GM10248 (cell line): ENCODE results near the gene LLGL2.
"Not testable (repeated sequence)": the region's sequence is repeated elsewhere in the genome, so short reads cannot be mapped to it uniquely, and the experiment has no call there.

ENCODE experiments used
- CTCF ChIA-PET: fragments of 300-600 bp; sonication (Branson Sonifier 250); formaldehyde crosslinking; extraction: SDS; loops from one replicate; lab custom pipeline; 2021; ENCODE audit warnings: antibody characterized with exemption; lab: Yijun Ruan, JAX
- POLR2A ChIA-PET: fragments of 350-650 bp; sonication (Branson Sonifier 250); formaldehyde crosslinking; extraction: SDS; loops from one replicate; lab custom pipeline; 2020; ENCODE audit warnings: antibody characterized with exemption; lab: Yijun Ruan, JAX
- DNase-seq: peaks from one replicate; pipeline ENCODE4 v3.0.0; 2012; ENCODE audit errors: extremely low spot score
- CTCF ChIP-seq: IDR thresholded peaks from 2 replicates; pipeline ENCODE4 v1.5.1; 2012; ENCODE audit warnings: mild to moderate bottlenecking, low read depth; ENCODE audit errors: extremely low read depth, missing control alignments, control extremely low read depth

Gene LLGL2

GRCh38 chr17:75590849-75591721, 65.6 kb downstream of the LLGL2 start:
- ChIA-PET POLR2A (no interaction called here), CTCF (interaction anchor here (0.7 to 5.5 kb wide), 8 partner anchors 10 to 165 kb away, joined by 3 to 61 read pairs (median 10); partner anchors contain the start of gene SMIM5)
- DNase-seq: no peak
- TF ChIP-seq CTCF: no peak

DNA sequence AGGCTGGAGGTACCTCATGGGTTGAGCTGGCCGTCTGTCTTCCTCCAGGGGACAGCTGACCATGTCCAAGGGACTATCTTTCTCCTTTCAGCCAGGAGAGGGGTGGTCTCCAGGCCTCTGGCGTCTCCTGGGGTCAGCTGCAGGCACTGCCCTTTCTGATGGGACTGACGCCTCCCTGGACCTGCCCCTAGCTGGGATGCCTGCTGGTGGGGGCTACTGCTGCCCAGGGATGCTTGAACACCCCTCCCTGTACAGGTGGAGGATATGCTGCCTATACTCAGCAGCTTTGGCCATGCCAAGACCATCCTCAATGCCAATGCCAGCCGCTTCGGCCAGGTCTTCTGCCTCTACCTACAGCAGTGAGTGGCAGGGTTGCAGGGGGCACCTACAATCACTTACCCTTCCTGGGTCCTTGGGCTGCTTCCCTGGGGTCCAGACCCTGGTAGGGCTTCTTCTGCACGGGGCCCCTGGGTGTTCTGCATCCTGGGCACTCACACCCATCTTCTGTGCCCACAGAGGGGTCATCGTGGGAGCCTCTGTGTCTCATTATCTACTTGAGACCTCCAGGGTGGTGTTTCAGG, 66.3 kb downstream of the LLGL2 start:
- POLR2A ChIA-PET: no interaction called here
- no peak for DNase-seq
- CTCF ChIA-PET: interaction anchor here (0.7 to 5.5 kb wide), 6 partner anchors 9 to 162 kb away, joined by 3 to 61 read pairs (median 15); partner anchors contain the start of gene SMIM5
- no peak for TF ChIP-seq CTCF

GRCh38 chr17:75592348-75593020, 67.0 kb downstream of the LLGL2 start:
- DNase-seq: no peak
- POLR2A ChIA-PET: no interaction called here
- no peak for TF ChIP-seq CTCF
- CTCF ChIA-PET: interaction anchor here (1.0 to 5.5 kb wide), 6 partner anchors 8 to 161 kb away, joined by 3 to 61 read pairs (median 10); partner anchors contain the start of gene SMIM5

DNA sequence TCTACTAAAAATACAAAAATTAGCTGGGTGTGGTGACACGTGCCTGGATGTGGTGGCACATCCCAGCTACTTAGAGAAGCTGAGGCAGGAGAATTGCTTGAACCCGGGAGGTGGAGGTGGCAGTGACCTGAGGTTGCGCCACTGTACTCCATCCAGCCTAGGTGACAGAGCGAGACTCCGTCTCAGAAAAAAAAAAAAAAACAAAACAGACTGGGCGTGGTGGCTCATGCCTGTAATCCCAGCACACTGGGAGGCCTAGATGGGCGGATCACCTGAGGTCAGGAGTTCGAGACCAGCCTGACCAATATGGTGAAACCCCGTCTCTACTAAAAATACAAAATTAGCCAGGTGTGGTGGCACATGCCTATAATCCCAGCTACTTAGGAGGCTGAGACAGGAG, 67.9 kb downstream of the LLGL2 start:
- POLR2A ChIA-PET, DNase-seq: not testable (repeated sequence)
- CTCF ChIA-PET: interaction anchor here (1.0 to 5.5 kb wide), 3 partner anchors 7 to 154 kb away, joined by 3 to 61 read pairs (median 4); partner anchors contain the start of gene SMIM5

DNA sequence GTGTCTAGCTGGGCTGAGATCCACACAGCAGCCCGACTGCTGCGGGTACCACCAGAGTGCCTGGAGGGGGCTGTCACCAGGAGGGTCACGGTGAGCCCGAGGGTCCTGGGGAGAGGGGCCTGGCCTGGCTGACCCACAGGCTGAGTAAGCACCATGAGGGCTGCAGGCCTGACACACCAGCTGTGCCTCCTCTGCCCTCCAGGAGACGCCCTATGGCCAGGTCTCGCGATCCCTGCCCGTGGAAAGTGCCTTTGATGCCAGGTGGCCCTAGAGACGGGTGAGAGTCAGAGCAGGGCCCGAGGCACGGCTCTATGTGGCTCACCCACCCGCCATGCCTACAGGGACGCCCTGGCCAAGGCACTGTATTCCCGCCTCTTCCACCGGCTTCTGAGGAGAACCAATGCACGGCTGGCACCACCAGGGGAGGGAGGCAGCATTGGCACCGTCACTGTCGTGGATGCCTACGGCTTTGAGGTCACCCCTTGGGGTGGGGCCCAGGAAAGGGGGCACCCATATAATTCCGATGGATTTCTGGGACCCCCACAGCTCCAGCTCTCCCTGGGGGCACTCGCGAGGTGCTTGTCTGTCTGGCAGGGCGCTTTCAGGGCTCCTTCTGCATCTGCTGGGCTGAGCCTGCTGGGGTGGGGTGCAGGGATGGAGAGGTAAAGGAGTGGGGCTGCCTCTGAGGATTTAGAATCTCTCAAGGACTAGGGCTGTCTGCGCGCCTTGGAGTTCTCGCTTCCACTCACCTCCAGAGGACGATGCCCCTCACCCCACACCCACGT, 69.2 kb downstream of the LLGL2 start:
- ChIA-PET POLR2A (interaction anchor here (0.5 kb wide), 1 partner anchor 18 kb away, joined by 8 read pairs; no protein-coding TSS in a partner anchor), CTCF (interaction anchor here (3.6 kb wide), 1 partner anchor 158 kb away, joined by 15 read pairs; no protein-coding TSS in a partner anchor)
- no peak for TF ChIP-seq CTCF
- DNase-seq: no peak

GRCh38 chr17:75595284-75595919, 69.9 kb downstream of the LLGL2 start:
- DNase-seq: no peak
- ChIA-PET CTCF (interaction anchor here (3.6 to 10.3 kb wide), 2 partner anchors 153 to 158 kb away, joined by 15 to 165 read pairs; no protein-coding TSS in a partner anchor), POLR2A (no interaction called here)
- TF ChIP-seq CTCF: no peak
